Measurements from ENCODE around the gene R3HDM2. TPM values are rescaled to one million over a fixed set of nuclear protein-coding genes. Genes with fewer than 3 reads are reported as not detected.

R3HDM2 gene
- total and polyA plus RNA-seq, 2 donors (not counting 1 experiment from before 2014, with no cell fraction given), result 104 to 129 TPM

- TF ChIP-seq, protein P1, sequence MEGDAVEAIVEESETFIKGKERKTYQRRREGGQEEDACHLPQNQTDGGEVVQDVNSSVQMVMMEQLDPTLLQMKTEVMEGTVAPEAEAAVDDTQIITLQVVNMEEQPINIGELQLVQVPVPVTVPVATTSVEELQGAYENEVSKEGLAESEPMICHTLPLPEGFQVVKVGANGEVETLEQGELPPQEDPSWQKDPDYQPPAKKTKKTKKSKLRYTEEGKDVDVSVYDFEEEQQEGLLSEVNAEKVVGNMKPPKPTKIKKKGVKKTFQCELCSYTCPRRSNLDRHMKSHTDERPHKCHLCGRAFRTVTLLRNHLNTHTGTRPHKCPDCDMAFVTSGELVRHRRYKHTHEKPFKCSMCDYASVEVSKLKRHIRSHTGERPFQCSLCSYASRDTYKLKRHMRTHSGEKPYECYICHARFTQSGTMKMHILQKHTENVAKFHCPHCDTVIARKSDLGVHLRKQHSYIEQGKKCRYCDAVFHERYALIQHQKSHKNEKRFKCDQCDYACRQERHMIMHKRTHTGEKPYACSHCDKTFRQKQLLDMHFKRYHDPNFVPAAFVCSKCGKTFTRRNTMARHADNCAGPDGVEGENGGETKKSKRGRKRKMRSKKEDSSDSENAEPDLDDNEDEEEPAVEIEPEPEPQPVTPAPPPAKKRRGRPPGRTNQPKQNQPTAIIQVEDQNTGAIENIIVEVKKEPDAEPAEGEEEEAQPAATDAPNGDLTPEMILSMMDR (IDR thresholded peaks at IDR 0.05), result no peak
- no peak for TF ChIP-seq EZH2 (IDR thresholded peaks at IDR 0.05; ENCODE audit: borderline replicate concordance, insufficient read depth, low read depth, low read length, poor library complexity, severe bottlenecking)
- no peak for ATAC-seq (ENCODE audit: low read depth)
- Mint-ChIP-seq H3K4me3 (peak within 1 kb of the TSS; percentile 98), H3K9me3 (ENCODE audit: insufficient read depth) (no peaks in the 10 kb centered on the region), H3K27ac (peak within 1 kb of the TSS; percentile 95), H3K27me3 (no peaks in the 10 kb centered on the region), H3K4me1 (peaks cover 53% of the 10 kb centered on the region)
- Histone ChIP-seq H3K36me3 (replicated peaks in 1 of 2; ENCODE audit: control extremely low read depth in 1 of 2, control insufficient read depth in 1 of 2, extremely low read depth in 1 of 2, insufficient read depth in 2 of 2, low read length in 1 of 2) (no peaks in the 10 kb centered on the region), H3K27ac (ENCODE audit: low read length in 2 of 2) (peak within 1 kb of the TSS; percentile 88 to 92), H3K9ac (ENCODE audit: low read length) (peak within 1 kb of the TSS; percentile 81), H3K4me2 (replicated peaks; ENCODE audit: low read depth, low read length, poor library complexity, severe bottlenecking) (peak within 1 kb of the TSS; percentile 94), H3K4me1 (ENCODE audit: control insufficient read depth in 2 of 2, insufficient read depth in 2 of 2, low read length in 2 of 2) (peaks cover 30 to 58% of the 10 kb centered on the region in 2 donors), H2AFZ (ENCODE audit: insufficient read depth, low read depth, low read length, poor library complexity, severe bottlenecking) (peak within 1 kb of the TSS; percentile 78), H3K27me3 (replicated peaks in 1 of 4; ENCODE audit: control extremely low read depth in 1 of 4, control insufficient read depth in 3 of 4, insufficient read depth in 4 of 4, low read length in 3 of 4) (no peaks in the 10 kb centered on the region), H3K9me3 (ENCODE audit: control extremely low read depth in 1 of 3, control insufficient read depth in 2 of 3, insufficient read depth in 1 of 3, low read length in 2 of 3) (no peaks in the 10 kb centered on the region), H3K79me2 (ENCODE audit: control insufficient read depth, insufficient read depth, low read length) (peaks cover 6% of the 10 kb centered on the region), H3K4me3 (ENCODE audit: control extremely low read depth in 1 of 5, extremely low read depth in 1 of 5, insufficient read depth in 1 of 5, low read depth in 2 of 5, low read length in 4 of 5) (peak within 1 kb of the TSS; percentile 58 to 93 (median 89)), H4K20me1 (ENCODE audit: control insufficient read depth, insufficient read depth, low read length, poor library complexity, severe bottlenecking) (no peaks in the 10 kb centered on the region)
- 3% methylated on average over 8 of the region's 36 CpGs for WGBS (ENCODE audit: insufficient coverage)
- POLR2A ChIA-PET, result interaction anchor here (0.6 to 3.9 kb wide), 7 partner anchors 19 to 774 kb away, joined by 3 to 39 read pairs (median 4); partner anchors contain the start of genes ARHGAP9 and DDIT3
- intact Hi-C loops (cut with micrococcal nuclease), result loop anchor here (1.0 to 10.0 kb wide), 7 partner anchors 29 to 348 kb away; partner anchors contain the start of genes CDK4, DDIT3, MARCHF9 and R3HDM2
- CTCF ChIA-PET, result interaction anchor here (0.6 to 7.6 kb wide), 19 partner anchors 10 to 217 kb away, joined by 3 to 166 read pairs (median 5); partner anchors contain the start of genes ARHGAP9, DDIT3 and MARS1
- DNase-seq, result no peak
These were observed 29.1 kb upstream of the R3HDM2 start, which contains the start of gene GLI1 for GRCh38 chr12:57459750-57460467. TSS of gene GLI1 (plus strand) at chr12:57459785. CDS start at chr12:57463692, 3,907 bp downstream.

All from B cell (primary cell).